HL-60 (cell line): ENCODE measurements around the gene MYH10.

Source experiments
- DNase-seq, 2 experiments: peaks; one replicate each; pipeline ENCODE4 v3.0.0-alpha.2; 2010 to 2020; ENCODE audit warnings: low read depth in 1 of 2, low spot score in 1 of 2
- H3K27ac ChIP-seq: fragments of 250-450 bp; sonication (Bioruptor Pico); replicated peaks from 2 replicates; pipeline ENCODE4 v1.5.1; 2020; ENCODE audit warnings: mild to moderate bottlenecking, moderate library complexity
- H3K27me3 ChIP-seq: fragments of 250-450 bp; sonication (Bioruptor Pico); 2 replicates; pipeline ENCODE4 v1.5.1; 2021; ENCODE audit warnings: mild to moderate bottlenecking, moderate library complexity; ENCODE audit not compliant: insufficient read depth, poor library complexity, severe bottlenecking
- H3K4me3 ChIP-seq: replicated peaks from 2 replicates; pipeline ENCODE4 v1.5.1; 2011; ENCODE audit warnings: mild to moderate bottlenecking, control low read depth, low read length; ENCODE audit not compliant: insufficient read depth
- GABPA ChIP-seq: IDR thresholded peaks from 2 replicates; pipeline ENCODE4 v1.6.1; 2012; ENCODE audit warnings: low read depth
- POLR2AphosphoS5 ChIP-seq: IDR thresholded peaks from 2 replicates; pipeline ENCODE4 v1.6.1; 2012; ENCODE audit warnings: low read depth
- SPI1 ChIP-seq: IDR thresholded peaks from 2 replicates; pipeline ENCODE4 v1.6.1; 2012; ENCODE audit warnings: low read depth, mild to moderate bottlenecking, borderline replicate concordance
- TF ChIP-seq, protein P1 (sequence below): IDR thresholded peaks from one replicate; pipeline ENCODE4 v1.5.1; 2011; ENCODE audit warnings: low read length, control low read depth, inconsistent platforms; ENCODE audit not compliant: insufficient read depth
- TF ChIP-seq, protein P2 (sequence below): IDR thresholded peaks from 2 replicates; pipeline ENCODE4 v1.6.1; 2012; ENCODE audit warnings: low read depth; ENCODE audit not compliant: insufficient replicate concordance

Gene MYH10

DNA sequence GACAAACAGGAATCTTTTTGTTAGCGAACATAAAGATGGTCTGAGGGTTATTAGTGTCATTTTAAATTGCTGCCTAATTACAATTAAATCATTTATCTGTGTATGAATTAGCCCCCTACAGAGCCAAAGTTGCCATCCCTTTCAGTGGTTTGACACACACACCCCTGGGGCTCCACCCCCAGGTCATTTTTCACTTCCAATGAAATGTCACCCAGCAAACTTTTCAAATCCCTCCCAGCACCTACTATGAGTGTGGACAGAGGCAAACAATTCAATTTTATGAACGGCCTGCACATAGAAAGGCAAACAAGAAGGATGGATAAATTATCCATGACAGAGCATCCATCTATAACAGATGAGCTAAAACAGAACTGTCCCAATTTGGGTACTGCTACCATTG lies 2.4 kb downstream of the MYH10 start:
- no peak for DNase-seq
- TF ChIP-seq SPI1, result no peak
- TF ChIP-seq, protein P1, sequence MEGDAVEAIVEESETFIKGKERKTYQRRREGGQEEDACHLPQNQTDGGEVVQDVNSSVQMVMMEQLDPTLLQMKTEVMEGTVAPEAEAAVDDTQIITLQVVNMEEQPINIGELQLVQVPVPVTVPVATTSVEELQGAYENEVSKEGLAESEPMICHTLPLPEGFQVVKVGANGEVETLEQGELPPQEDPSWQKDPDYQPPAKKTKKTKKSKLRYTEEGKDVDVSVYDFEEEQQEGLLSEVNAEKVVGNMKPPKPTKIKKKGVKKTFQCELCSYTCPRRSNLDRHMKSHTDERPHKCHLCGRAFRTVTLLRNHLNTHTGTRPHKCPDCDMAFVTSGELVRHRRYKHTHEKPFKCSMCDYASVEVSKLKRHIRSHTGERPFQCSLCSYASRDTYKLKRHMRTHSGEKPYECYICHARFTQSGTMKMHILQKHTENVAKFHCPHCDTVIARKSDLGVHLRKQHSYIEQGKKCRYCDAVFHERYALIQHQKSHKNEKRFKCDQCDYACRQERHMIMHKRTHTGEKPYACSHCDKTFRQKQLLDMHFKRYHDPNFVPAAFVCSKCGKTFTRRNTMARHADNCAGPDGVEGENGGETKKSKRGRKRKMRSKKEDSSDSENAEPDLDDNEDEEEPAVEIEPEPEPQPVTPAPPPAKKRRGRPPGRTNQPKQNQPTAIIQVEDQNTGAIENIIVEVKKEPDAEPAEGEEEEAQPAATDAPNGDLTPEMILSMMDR, result no peak
- TF ChIP-seq GABPA, result no peak
- no peak for TF ChIP-seq POLR2AphosphoS5
- TF ChIP-seq, protein P2, sequence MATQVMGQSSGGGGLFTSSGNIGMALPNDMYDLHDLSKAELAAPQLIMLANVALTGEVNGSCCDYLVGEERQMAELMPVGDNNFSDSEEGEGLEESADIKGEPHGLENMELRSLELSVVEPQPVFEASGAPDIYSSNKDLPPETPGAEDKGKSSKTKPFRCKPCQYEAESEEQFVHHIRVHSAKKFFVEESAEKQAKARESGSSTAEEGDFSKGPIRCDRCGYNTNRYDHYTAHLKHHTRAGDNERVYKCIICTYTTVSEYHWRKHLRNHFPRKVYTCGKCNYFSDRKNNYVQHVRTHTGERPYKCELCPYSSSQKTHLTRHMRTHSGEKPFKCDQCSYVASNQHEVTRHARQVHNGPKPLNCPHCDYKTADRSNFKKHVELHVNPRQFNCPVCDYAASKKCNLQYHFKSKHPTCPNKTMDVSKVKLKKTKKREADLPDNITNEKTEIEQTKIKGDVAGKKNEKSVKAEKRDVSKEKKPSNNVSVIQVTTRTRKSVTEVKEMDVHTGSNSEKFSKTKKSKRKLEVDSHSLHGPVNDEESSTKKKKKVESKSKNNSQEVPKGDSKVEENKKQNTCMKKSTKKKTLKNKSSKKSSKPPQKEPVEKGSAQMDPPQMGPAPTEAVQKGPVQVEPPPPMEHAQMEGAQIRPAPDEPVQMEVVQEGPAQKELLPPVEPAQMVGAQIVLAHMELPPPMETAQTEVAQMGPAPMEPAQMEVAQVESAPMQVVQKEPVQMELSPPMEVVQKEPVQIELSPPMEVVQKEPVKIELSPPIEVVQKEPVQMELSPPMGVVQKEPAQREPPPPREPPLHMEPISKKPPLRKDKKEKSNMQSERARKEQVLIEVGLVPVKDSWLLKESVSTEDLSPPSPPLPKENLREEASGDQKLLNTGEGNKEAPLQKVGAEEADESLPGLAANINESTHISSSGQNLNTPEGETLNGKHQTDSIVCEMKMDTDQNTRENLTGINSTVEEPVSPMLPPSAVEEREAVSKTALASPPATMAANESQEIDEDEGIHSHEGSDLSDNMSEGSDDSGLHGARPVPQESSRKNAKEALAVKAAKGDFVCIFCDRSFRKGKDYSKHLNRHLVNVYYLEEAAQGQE, result no peak
- Histone ChIP-seq H3K4me3 (no peak overlapping the region), H3K27me3 (peaks cover 13% of the 10 kb centered on the region), H3K27ac (no peak overlapping the region)

DNA sequence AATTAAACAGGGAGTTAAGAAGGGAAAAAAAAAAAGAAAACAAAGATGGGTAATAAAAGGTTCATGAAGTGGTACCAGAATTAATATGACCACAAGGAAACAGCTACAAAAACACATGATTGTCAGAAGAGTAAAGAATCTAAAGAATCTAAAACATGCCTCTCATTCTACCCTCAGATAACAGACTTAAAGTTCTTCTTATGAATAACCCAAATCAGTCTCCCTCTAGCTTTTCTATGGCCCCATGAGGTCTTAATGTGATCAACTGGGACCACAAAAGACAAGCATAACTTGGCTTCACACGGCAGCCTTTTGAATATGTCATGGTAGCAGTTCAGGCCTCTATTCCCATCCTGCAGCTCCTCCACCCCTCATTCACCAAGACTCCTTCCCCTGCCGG lies 6.9 kb downstream of the MYH10 start:
- H3K4me3 ChIP-seq, result no peak overlapping the region
- H3K27ac ChIP-seq, result no peak overlapping the region
- H3K27me3 ChIP-seq, result peaks cover 3% of the 10 kb centered on the region
- DNase-seq, result no peak
- TF ChIP-seq SPI1 (no peak), GABPA (no peak)
- TF ChIP-seq, protein P2, result no peak
- TF ChIP-seq, protein P1, result no peak

DNA sequence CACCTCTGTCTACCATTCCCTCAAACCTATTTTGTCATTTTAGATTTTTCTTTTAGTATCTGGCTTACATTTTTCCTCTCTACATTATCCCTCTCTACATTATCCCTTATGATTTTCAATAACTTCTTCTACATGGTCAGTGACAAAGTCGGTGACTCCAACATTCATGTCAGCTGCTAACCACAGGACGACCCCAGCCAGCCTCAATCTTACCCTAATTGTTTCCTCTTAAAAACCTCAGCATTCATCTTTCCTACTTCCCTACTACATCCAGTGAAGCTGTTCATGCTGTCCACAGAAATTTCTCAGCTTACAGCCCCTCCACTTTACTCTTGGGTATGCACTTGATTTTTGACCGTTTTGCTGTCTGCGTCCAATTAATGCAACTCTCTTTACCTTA lies 8.3 kb downstream of the MYH10 start:
- no peak for DNase-seq
- Histone ChIP-seq H3K4me3 (no peak overlapping the region), H3K27ac (no peak overlapping the region), H3K27me3 (peaks cover 2% of the 10 kb centered on the region)
- TF ChIP-seq GABPA (no peak), SPI1 (no peak), POLR2AphosphoS5 (no peak)
- TF ChIP-seq, protein P2, result no peak
- TF ChIP-seq, protein P1, result no peak
